HL-60 (cell line): ENCODE measurements around the gene HAVCR2.

ENCODE experiments used
- DNase-seq, 2 experiments: peaks; one replicate each; pipeline ENCODE4 v3.0.0-alpha.2; 2010 to 2020; ENCODE audit warnings: low read depth in 1 of 2, low spot score in 1 of 2
- H3K27ac ChIP-seq: fragments of 250-450 bp; sonication (Bioruptor Pico); replicated peaks from 2 replicates; pipeline ENCODE4 v1.5.1; 2020; ENCODE audit warnings: mild to moderate bottlenecking, moderate library complexity
- H3K27me3 ChIP-seq: fragments of 250-450 bp; sonication (Bioruptor Pico); 2 replicates; pipeline ENCODE4 v1.5.1; 2021; ENCODE audit warnings: mild to moderate bottlenecking, moderate library complexity; ENCODE audit not compliant: insufficient read depth, poor library complexity, severe bottlenecking
- H3K4me3 ChIP-seq: replicated peaks from 2 replicates; pipeline ENCODE4 v1.5.1; 2011; ENCODE audit warnings: mild to moderate bottlenecking, control low read depth, low read length; ENCODE audit not compliant: insufficient read depth
- CTCF ChIP-seq: IDR thresholded peaks from one replicate; pipeline ENCODE4 v1.5.1; 2011; ENCODE audit warnings: low read length, control low read depth, inconsistent platforms; ENCODE audit not compliant: insufficient read depth
- GABPA ChIP-seq: IDR thresholded peaks from 2 replicates; pipeline ENCODE4 v1.6.1; 2012; ENCODE audit warnings: low read depth
- POLR2AphosphoS5 ChIP-seq: IDR thresholded peaks from 2 replicates; pipeline ENCODE4 v1.6.1; 2012; ENCODE audit warnings: low read depth
- REST ChIP-seq: IDR thresholded peaks from 2 replicates; pipeline ENCODE4 v1.6.1; 2012; ENCODE audit warnings: low read depth; ENCODE audit not compliant: insufficient replicate concordance
- SPI1 ChIP-seq: IDR thresholded peaks from 2 replicates; pipeline ENCODE4 v1.6.1; 2012; ENCODE audit warnings: low read depth, mild to moderate bottlenecking, borderline replicate concordance

The HAVCR2 gene

GRCh38 chr5:157100140-157100679, 8.6 kb downstream of the HAVCR2 start:
- H3K27ac ChIP-seq: no peak overlapping the region
- no peak overlapping the region for H3K4me3 ChIP-seq
- no peak for TF ChIP-seq REST
- no peak for TF ChIP-seq CTCF
- peak; percentile 59; the same call in 1 of the 2 replicates for TF ChIP-seq SPI1
- TF ChIP-seq GABPA: no peak
- no peak for TF ChIP-seq POLR2AphosphoS5
- DNase-seq: peak; percentile 6 to 57
- H3K27me3 ChIP-seq: no peaks in the 10 kb centered on the region

- DNase-seq: no peak
- no peak for TF ChIP-seq GABPA
- TF ChIP-seq REST: no peak
- no peak for TF ChIP-seq CTCF
- no peak for TF ChIP-seq POLR2AphosphoS5
- no peak for TF ChIP-seq SPI1
- Histone ChIP-seq H3K27ac (no peak overlapping the region), H3K27me3 (no peaks in the 10 kb centered on the region), H3K4me3 (no peak overlapping the region)
These were observed 20.4 kb downstream of the HAVCR2 start for GRCh38 chr5:157088342-157088990.

- DNase-seq: no peak
- Histone ChIP-seq H3K4me3 (no peak overlapping the region), H3K27ac (no peak overlapping the region), H3K27me3 (no peaks in the 10 kb centered on the region)
- TF ChIP-seq REST (no peak), GABPA (no peak), CTCF (no peak), POLR2AphosphoS5 (no peak), SPI1 (no peak)
These were observed 22.0 kb downstream of the HAVCR2 start for GRCh38 chr5:157086751-157087359.
